EL (cell line): Measurements from ENCODE around the gene CTNNA1.
A peak's percentile ranks its signal among the peaks of the same experiment; 100 is the strongest.

Source experiments
- DNase-seq: peaks from one replicate; pipeline ENCODE4 v3.0.0-alpha.2; 2016

The CTNNA1 gene

DNA sequence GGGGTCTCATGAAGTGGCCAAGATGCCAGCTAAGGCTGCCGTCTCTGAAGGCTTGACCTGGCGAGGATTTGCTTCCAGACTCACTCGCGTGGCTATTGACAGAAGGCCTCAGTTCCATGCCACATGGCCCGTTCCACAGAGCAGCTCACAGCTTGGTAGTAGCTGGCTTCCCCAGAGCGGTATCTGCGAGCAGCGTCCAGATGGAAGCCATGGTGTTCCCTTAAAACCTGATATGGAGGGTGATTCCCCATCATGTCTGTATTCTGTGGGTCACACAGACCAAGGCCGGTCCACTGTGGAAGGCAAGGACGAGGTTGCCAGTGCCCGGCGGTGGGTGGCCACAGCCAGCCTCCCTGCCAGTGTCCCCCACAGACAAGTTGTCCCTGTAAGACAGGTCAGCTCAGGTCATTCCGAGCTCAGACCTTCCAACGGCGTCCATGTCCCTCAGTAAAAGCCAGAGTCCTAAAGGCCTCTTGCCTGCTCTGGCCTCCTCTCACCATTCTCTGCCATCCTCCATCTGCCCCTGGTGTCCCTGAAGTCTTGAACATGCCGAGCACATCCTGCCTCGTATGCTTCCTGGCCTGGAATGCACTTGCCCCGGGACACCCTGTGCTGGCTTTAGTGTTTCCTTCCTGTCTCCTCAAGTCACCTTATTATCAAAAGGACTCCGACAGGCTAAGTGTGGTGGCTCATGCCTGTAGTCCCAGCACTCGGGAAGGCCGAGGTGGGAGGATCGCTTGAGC is 183.2 kb downstream of the CTNNA1 start:
- no peak for DNase-seq

DNA sequence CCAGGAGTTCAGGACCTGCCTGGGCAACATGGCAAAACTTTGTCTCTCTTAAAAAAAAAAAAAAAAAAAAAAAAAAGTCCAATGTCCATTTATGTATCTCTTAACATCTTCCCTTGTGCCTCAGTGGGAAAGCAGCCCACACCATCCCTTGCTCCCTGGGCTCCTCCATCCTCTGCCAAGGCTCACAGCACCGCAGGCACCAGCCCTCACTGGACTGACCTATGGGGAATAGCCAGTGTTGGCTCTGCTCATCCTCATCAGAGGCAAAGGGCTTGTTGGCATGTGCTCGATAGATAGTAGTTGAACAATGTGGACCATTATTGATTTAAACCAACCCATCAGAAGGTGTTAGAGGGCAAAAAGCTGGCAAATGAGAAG is 183.7 kb downstream of the CTNNA1 start:
- DNase-seq, result no peak

DNA sequence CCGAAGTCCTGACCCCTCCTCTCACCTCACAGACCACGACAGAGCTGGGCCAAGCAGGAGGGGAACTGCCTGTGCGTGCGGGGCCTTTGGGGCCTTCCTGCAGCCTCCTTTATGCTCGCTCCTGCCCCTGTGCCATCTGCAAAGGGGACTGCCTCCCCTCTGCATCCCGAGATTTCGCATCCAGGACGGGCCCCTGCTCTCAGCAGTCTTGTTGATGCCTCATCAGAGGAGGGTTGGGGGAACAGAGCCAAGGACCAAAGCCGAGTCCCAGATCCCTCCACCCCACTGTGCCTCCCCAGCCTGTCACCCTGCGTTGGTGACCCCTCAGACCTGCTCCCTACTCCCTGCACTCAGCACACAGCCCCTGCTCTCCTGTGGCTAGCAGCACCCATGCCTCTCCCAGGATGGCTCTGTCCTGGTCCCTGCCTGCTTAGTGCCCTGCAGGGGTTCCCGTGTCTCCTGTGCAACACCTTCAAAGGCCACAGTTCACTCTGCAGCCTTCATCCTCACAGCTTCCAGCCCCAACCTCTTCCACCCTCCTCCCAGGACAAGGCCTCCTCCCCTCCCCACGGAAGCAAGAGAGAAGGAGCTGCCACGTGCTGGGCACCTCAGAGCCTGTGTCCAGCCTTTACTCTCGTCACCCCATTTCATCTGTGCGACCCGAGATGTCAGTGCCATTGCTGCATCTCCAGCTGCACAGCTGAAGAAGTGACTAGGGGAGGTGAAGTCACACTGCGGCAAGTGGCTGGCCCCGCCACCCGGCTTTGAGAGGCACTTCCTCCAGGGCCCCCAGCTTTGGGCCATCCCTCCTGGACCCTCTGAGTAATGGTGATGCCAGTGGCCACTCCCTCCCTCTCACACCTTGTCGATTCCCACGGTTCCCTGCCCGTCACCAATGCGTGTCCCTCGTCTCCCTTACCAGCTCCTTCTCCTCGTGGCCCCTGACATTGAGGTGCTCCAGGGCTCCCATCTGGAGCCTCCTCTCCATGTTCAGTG is 184.5 kb downstream of the CTNNA1 start:
- no peak for DNase-seq

DNA sequence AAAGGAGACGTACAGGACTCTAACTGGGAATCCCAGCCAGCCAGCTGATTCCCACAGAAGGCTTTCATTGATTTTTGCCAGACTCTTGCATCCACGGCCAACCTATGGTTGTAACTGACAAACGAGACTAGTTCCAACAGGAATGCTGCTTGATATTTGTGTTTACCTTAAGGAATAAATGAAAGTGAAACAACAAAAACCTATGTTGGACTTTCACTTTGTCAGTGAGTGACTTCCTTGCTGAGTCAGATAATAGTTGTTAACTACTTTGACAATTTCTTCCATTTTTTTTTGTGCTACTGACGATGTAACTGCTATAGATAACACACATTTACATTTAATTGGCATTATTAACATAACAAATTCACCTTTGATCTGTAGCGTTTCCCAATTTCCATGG is 185.3 kb downstream of the CTNNA1 start:
- DNase-seq, result no peak

DNA sequence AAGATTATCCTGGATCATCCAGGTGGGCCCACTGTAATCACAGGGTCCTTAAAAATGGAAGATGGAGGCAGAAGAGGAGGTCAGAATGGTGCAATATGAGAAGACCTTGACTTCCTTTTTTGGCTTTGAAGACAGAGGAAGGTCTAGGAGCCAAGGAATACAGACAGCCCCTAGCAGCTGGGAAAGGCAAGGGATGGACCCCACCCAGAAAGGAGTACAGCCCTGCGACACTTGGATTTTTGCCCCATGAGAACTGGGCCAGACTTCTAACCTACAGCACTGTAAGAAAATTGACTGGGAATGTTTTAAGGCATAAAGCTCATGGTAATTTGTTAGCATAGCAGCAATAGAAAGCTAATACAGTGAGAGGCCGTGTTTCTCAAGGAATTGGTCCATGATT is 188.8 kb downstream of the CTNNA1 start:
- DNase-seq, result no peak

DNA sequence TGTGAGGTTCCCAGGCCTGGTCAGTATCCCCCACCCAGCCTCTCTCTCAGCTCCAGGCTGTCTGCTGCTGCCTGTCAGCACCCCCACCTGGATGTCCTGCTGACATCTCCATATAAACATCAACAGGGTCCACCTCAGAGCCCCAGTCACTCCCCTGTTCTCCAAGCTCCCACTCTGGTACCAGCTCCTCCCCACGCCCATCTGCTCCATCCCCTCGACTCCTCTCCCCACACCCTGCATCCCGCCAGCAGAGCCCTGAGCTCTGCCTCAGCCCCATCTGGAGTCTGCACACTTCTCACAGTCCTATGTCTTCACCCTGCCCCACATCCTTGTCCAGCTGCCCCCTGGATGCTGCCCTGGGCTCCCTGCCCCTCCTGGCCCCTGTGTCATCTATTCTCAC is 189.6 kb downstream of the CTNNA1 start:
- DNase-seq, result no peak

DNA sequence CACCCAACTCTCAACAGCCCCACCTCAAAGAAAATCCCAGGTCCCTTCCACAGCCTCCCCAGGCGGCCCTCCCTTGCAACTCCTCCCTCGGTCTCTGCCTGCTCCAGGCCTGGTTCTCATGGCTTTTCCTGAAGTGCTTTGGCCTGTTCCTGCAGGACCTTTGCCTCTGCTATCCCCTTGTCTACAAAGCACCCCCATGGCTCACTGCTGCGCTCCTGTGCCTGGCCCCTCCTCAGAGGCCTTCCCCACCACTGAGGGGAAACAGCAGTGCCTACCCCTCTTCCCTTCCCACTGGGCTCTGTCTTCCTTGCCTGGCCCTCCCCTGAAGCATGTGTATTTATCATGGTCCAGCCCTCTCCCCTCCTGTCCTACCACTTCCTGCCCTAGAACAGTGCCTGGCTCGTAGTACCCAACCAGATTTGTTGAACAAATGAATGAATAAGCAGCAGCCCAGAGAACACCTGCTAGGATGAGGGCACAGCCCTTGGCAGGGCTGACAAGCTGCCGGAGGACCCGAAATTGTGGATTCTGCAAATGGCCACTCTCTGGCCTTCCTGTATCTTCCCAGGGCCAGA is 190.5 kb downstream of the CTNNA1 start:
- DNase-seq, result no peak

DNA sequence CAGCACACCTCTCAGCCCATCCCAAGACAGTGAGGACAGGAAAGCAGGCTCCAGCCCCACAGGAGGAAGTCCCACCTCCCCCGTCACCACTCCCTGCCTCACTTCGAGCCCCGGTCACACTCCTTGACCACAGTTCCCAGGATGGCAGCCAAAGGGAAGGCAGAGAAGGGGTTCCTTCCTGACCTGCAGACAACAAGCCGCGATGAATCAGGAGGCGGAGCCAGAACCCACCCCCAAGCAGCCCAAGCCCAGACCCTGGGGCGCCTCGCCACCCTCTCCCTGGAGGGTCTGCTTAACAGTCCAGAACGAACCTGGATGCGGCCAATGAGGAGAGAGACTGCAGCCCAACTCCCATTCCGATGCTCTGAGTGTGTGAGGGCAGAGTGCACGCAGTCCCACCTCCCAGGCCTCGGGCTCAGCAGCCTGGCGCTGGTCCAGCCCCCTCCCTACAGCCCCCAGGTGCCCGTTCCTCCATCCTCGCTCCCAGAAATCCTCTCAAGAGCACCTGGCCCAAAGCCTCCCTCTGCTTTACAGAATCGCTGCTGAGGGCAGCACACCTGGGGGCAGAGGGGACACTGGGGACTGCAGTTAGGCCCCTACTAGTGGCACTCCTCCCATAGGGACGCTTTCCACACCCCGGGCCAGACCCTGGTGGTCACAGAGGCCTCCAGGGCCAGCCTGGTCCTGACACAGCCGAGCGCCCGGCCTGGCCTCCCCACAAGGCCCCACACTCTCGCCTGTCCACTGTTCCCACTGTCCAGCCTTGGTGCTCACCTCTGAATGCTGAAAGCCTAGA is 191.5 kb downstream of the CTNNA1 start:
- DNase-seq, result peak; percentile 23

DNA sequence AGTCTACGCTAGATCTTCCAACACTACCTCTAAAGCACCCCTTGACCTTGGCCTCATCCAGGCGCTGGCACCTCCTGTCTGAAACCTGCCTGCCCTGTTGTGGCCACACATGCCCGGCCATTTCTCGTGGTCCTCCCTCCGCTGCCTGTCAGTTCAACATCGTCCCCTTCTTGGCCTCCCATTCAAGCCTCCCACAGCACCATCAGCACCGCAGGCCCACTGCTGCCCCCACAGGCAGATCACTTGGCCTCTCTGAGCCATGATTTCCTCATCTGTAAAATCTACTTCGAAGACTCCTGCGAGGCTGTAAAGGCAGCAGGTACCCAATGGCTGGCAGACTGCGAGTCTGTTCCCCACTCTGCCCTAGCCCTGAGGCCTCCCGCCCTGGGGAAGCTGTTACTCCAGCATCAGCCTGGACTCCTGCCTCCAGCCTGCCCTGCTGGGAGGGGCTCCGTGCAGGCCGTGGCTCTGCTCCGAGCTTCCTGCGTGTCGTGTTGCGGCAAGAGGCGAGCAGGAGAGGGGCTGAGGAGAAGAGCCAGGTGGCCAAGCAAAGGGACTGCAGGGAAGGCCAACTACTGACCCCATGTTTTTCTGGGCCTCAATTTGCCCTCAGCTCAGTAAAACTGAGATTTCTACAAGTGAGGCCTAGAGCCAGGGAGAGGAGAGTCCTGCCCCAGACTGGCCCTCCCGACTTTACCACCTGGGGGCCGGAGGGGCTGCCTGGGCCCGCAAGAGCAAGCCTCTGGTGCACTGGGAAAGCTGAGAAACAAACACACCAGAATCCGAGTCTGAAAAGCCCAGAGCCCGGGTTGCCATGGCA is 192.4 kb downstream of the CTNNA1 start:
- no peak for DNase-seq

DNA sequence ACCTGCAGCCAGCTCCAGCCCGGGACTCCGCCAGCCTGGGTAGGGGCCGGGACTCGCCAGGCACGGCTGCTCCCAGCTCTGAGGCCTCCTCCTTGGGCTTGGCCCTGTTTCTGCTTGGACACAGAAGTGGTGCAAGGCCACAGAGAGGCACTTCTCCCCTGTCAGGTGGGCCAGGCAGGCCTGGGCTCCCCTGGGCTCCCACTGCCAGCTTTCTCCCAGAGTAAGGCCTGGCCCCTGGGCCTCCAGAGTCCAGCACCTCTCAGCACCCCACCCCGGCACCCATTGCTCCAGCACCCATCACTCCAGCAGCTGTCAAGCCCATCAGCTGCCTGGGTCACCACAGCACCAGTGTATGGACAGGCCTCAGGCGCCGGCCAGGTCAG is 193.0 kb downstream of the CTNNA1 start:
- DNase-seq, result no peak

DNA sequence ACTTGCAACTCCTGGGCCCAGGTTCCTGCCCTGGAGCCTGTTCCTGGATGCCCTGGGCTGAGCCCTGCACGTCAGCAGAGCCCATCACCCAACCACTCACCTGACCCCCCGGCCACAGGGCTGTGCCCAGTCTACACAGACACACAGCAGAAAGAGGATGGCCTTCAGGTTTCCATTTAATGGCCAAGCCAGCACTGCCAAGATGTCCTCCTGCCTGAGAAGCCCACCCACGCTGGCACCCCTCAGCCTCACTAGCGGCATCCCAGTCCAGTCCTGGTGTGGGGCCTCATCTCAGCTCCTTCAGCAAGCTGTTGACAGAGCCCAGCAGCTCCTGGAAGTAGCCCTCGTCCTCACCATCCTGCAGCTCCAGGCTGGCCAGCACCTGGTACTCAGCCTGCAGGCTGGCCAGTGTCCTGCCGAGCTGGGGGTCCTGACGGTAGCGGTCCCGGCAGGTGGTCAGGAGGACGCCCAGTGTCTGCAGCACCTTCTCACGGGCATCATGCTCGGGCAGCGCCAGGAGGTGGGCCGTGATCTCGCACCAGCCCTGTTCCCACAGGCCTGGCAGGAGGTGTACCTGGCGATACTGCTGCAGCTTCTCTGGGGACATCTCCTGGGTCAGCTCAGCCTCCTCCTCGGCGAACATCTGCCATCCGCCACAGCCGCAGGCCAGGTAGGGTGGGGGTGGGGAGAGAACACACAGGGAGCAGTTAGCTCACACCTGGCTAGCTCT is 193.8 kb downstream of the CTNNA1 start:
- no peak for DNase-seq

DNA sequence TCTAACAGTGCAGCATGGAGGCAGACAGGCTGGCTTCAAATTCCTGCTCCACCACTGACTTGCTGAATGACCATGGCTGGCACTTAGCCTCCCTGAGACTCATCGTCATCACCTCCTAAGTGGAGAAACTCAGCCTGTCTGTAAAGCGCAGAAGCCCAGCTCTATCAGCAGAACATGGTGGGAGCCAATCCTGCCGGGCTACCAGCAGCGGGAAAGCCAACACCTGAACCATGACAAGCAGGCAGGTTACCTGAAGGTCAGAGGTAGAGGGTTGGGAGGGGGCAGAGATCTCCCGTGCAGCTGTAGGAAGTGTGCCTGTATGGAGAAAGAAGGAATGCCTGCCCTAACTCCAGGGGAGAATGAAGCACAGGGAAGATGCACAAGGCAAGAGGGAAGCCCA is 194.6 kb downstream of the CTNNA1 start:
- no peak for DNase-seq

DNA sequence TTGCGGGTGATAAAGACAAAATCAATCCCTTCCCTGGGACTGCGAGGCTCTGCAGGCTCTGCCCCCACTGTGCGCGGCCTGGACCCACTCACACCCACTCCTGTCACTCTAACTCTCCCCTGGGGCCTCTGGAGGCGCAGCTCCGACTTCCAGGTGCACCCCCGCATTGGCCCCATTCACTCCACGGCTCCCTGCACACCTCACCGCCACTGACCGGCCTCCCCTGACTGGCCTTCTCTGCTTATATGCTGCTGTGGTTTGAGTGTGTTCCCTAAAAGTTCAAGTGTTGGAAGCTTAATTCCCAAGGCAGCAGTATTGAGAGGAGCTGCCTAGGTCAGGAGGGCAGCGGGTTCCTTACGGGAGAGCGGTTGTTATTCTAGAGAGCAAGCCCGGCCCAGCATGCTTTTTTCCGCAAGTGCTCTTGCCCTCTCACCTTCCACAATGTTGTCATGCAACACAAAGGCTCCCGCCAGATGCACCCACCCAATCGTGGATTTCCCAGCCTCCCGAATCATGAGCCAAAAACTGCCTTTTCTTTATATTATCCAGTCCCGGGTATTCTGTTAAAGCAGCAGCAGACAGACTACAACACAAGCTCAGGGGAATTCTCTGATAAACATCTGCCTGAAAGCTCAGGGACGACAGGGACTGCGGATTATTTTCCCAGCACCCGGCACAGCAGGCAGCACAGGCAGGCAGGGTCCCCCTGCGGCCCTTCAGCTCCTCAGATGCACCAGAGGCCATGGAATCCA is 195.4 kb downstream of the CTNNA1 start:
- no peak for DNase-seq

DNA sequence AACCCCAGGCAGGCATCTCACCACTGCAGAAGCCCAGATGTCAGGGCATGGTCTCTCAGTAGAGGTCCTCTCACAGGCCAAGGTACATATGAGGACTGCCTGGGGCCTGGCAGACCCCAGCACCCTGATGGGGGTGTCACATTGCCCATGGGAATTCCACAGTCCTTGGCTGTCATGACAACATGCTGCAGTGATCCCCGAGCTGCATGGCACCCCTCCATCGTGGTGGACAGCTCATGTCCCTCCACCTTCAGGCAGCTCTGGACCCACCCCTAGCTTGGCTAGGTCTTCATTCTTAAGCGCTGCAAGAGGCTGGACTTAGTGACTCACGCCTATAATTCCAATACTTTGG is 196.0 kb downstream of the CTNNA1 start:
- DNase-seq, result no peak

DNA sequence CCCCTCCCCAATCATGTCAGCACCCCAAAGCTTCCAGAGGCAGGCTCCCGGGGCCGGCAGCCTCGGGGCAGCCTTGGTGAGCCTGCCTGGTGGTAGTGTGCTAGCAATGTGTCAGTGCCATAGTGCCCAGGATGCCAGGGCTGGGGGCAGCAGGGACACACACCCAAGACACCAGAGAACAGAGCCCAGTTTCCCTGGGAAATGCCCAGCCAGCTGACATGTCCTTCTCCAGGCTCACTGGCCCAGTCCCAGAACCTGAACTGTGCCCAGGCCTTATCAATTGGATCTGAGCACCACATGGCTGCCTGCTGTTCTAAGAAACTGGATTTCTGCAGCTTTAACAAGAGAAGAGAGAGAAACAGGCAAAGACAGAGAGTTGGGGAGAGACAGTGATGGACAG is 196.8 kb downstream of the CTNNA1 start:
- DNase-seq, result no peak

DNA sequence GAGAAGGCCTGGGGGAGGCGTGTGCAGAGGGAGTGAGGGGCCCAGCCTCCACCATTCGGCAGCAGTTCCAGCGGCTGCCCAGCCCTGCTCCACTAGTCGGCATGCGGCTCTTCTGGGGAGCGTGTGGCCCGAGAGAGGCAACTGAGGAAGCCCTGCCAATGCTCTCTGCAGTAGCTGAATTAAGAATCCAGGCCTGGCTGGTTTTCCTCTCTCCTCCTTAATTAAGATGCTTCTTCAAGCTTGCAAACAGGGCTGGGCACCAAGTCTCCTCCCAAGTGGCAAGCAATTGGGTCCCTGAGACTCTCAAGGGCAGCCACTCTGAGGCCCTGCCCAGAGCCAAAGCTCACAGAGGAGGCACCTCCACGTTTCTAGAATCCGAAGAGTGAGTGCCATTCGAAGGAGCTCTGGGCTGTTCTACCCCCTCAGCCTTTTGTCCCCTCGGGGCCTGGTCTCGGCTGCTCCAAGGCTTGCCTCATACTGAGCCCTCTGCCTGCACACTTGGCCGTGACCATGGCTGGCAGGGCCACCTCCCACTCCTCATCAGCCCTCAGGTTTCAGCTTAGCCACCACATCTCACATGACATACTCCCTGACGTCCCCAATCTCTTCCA is 197.3 kb downstream of the CTNNA1 start:
- DNase-seq, result no peak

DNA sequence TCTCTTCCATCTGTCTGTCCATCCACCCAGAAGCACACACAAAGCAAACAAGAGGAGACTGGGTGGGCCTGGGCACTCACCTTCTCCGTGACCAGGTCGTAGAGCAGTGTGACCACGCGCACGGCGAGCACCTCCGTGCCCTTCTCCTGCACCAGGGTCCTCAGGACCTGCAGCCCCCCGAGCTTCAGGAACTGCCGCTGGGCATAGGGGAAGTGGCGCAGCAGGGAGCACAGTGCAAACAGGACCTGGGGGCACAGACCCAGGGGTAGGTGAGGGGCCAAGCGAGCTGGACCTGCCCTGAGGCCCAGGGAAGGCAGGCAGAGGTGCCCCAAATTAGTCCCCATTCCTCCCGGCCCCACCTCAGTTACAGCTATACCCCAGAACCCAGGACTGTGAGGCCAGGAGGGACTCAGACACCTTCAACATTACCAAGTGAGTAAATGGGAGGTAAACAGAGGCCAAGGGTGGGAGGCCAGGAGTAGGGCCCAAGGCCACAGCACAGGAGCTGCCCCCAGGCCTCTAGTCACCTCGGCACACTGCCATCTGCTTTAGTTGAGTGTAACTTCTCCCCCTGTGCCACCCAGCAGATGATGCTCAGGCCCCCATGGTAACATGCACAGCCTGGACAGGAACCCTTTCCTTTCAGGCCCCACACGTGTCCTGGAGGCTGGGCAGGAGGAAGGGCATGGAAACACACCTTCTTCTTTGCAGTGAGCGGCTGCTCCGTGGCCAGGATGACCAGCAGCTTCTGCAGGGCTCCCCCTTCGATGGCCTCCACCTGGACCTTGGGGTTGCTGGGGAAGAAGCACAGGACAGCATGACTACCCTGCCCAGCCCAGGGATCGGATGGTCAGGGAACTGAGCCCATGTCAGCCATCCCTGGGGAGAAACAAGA is 198.1 kb downstream of the CTNNA1 start:
- DNase-seq, result no peak

DNA sequence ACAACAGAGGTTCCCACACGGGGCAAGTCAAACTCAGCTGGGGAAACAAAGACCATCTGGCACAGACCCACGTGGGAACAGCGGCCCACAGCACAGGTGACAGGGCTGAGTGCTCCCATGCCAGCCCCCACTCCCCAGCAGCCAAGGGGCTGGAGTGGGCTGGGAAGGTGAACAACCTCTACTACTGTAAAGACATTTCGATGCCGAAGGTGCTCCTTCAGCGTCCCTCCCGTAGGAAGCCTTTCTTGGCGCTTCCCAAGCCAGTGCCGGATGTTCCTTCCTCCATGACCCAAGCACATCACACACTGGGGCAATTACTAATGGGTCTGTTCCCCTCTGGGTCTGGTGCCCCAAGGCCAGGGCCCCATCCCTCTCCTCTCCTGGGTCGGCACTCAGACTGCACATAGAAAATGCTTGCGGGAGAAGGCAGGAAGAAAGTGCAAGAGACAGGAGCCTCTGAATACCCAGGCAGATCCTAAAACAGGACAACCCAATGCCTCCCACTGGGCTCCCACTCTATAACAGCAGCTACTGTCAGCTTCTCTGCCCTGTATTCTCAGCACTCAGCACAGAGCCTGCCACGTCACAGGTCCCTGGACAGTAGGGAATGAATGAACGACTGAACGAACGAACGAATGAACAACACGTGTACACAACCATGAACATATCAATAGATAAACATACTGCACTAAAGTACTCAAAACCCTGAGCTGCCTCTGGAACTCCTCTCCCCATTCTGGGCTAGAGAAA is 198.9 kb downstream of the CTNNA1 start:
- DNase-seq, result no peak
